NOMO-1 treated with DMSO at 0.1 percent for 48 hours (cell line): ENCODE results near the gene PLEKHG4B.

Source experiments
- DNase-seq: peaks from one replicate; lab custom pipeline; 2025; ENCODE audit not compliant: unreplicated experiment; lab: John Stamatoyannopoulos, UW

Gene PLEKHG4B

DNA sequence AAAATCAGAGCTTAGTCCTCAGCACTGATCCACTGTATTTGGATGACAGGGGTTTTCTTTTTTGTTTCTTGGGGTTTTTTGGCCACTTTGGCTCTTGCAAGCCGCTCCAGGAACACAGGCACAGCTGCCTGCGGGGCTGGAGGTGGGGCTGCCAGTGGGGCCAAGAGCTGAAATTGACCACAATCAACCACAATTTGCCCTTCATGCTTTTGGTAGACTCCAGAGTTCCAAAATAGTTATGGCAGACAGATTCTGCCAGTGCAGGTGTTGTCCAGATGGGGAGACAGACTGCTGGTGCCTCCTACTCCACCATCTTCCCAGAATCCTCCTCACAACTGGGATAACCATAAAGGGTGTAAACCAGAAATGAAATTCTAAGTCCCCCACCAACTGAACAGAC is 36.5 kb downstream of the PLEKHG4B start:
- DNase-seq: no peak

GRCh38 chr5:129148-129547 is 37.2 kb downstream of the PLEKHG4B start:
- DNase-seq: no peak

DNA sequence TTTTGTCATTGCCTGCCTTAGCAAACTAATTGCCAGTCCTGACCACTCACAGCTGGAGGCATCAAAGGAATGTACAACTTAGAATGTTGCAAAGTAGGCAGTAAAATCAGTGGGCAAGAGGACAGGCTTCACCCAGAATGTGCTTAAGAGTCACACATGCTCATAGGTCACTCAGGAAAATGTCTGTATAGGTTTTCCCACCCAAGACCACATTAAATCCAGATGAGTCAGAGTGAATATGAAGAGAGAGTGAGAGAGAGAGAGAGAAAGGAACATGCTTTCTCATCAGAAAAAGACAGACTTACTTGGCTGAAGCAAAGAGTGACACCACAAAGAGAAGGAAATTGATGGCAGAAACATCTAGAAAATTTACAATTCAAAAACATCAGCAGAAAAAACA is 37.9 kb downstream of the PLEKHG4B start:
- DNase-seq: no peak

GRCh38 chr5:130601-131131 is 38.7 kb downstream of the PLEKHG4B start:
- peak; percentile 95 for DNase-seq

DNA sequence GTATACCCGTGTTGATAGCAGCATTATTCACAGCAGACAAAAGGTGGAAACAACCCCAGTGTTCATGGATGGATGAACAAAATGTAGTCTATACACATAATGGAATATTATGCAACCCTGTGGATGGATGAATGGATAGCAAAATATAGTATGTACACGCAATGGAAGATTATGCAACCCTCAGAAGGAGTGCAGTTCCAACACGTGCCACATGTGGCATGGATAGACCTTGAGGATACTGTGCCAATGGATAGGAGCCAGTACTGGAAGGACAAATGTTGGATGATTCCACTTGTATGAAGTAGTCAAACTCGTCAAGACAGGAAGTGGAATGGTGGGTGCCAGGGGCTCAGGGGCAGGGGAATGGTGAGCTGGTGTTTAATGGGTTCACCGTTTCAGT is 44.9 kb downstream of the PLEKHG4B start:
- DNase-seq: peak; percentile 15

GRCh38 chr5:137741-138140 is 45.8 kb downstream of the PLEKHG4B start:
- DNase-seq: no peak

GRCh38 chr5:138936-139335 is 47.0 kb downstream of the PLEKHG4B start:
- no peak for DNase-seq

- DNase-seq: no peak
Measured at GRCh38 chr5:139579-140442, 47.8 kb downstream of the PLEKHG4B start.

GRCh38 chr5:140443-140829 is 48.5 kb downstream of the PLEKHG4B start:
- DNase-seq: no peak

DNA sequence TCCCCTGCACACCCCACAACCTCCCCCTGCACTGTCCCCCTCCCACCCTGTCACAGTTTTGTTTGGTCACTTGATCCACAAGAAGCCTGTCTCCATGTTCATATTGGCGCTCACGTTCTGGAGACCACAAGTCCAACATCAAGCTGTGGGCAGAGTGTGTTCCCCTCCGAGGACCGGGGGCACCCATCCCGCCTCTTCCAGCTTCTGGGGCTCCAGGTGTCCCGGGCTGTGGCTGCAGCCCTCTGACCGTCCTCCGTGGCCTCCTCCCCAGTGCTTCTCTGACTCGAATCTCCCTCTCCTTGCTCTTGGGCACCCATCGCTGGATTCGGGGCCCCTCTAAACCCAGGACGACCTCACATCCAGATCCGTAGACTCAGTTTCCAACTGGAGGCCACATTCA is 49.2 kb downstream of the PLEKHG4B start:
- no peak for DNase-seq

GRCh38 chr5:141761-142160 is 49.8 kb downstream of the PLEKHG4B start:
- no peak for DNase-seq

- no peak for DNase-seq
Measured at GRCh38 chr5:142246-142810, 50.4 kb downstream of the PLEKHG4B start.

- DNase-seq: no peak
Measured at GRCh38 chr5:143041-143440, 51.1 kb downstream of the PLEKHG4B start.

- no peak for DNase-seq
Measured at GRCh38 chr5:144941-145340, 53.0 kb downstream of the PLEKHG4B start.

DNA sequence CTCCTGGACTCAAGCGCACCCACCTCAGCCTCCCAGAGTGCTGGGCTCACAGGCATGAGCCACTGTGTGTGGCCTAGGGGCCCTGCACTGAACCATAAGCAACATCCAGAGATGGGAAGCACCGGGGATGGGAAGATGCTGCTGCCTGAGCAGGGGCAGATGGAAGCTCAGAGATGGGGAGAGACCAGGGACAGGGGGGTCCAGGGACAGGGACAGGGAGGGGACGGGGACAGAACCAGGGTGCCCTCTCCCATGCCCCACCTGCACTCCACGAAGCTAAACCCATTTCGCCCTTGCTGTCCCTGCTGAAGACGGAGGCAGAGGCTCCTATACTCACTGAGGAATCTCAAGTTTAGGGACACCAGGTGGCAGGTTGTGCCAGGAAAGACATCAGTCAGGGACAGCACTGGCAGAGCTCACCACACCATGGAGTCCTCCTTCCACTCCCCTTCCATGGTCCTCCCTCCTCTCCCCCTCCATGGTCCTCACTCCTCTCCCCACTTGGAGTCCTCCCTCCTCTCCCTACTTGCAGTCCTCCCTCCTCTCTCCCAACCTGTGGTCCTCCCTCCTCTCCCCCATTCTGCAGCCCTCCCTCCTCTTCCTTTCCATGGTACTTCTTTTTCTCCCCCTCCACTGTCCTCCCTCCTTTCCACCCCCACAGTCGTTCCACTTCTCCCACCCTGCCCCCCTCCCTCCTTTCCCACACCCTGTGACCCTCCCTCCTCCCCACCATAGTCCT is 53.8 kb downstream of the PLEKHG4B start:
- no peak for DNase-seq

GRCh38 chr5:147751-148150 is 55.8 kb downstream of the PLEKHG4B start:
- DNase-seq: no peak

DNA sequence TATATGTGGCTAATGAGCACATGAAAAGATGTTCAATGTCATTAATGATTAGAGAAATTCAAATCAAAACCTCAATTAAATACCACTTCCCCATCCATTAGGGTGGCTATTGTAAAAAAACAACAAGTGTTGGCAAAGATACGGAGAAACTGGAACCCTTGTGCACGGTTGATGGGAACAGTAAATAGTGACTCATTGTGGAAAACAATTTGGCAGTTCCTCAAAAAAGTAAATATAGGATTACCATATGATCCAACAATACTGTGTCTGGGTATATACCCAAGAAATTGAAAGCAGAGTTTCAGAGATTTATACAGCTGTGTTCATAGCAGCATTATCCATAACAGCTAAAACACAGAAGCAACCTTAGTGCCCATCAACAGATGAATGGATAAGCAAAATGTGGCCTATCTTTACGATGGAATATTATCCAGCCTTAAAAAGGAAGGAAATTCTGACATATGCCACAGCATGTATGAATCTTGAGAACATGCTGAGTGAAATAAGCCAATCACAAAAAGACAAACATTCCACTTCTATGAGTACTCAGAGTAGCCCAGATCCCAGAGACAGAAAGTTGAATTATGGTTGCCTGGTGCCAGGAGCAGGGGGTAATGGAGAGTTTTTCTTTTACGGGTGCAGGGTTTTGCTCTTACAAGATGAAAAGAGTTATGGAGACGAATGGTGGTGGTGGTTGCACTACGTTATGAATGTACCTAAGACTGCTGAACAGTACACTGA is 57.9 kb downstream of the PLEKHG4B start:
- no peak for DNase-seq

GRCh38 chr5:150746-151145 is 58.8 kb downstream of the PLEKHG4B start:
- DNase-seq: no peak

DNA sequence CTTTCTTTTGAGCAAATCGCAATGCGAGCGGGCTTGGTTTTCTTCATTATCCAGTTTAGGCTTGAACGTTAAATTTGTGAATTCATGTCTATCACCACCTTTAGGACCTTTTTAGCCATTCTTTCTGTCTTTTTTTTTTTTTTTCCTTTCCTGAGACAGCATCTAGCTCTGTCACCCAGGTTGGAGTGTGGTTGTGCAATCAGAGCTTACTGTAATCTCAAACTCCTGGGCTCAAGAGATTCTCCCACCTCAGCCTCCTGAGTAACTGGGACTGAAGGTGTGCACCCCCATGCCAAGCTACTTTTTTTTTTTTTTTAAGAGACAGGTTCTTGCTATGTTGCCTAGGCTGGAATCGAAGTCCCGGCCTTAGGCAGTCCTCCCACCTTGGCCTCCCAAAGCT is 60.1 kb downstream of the PLEKHG4B start:
- no peak for DNase-seq

GRCh38 chr5:153256-153655 is 61.3 kb downstream of the PLEKHG4B start:
- DNase-seq: no peak

GRCh38 chr5:154236-154635 is 62.3 kb downstream of the PLEKHG4B start:
- DNase-seq: no peak
